NCI-H1417 treated with DMSO at 0.1 percent for 48 hours (cell line): ENCODE results near the gene C16orf90.
"Not testable (repeated sequence)": the region's sequence is repeated elsewhere in the genome, so short reads cannot be mapped to it uniquely, and the experiment has no call there.

Experiments used
- DNase-seq: peaks from one replicate; lab custom pipeline; 2025; lab: John Stamatoyannopoulos, UW

Gene C16orf90

DNA sequence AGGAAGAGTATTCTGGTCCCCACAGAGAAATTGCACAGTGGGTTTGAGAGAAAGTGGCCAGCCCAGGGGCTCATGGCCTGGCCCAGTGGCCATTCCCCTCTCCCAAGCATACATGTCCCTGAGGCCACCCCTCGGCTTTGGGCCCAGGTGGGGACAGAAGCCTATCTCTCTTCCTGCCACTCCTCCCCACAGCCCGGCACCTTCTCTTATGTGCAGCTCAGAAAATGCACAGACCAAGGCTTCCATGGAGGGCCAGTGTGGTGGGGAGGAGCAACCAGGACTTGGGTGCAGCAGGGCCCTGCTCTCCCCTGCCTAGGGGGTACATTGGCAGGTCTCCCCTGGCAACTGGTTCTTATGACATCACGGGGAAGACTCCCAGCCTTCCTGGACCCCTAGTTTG lies at the start of gene C16orf90:
Gene C16orf90 (minus strand): TSS at position 314 of the 400 bp plus-strand sequence. CDS start 68 bp downstream, at position 246.
- DNase-seq, result no peak

DNA sequence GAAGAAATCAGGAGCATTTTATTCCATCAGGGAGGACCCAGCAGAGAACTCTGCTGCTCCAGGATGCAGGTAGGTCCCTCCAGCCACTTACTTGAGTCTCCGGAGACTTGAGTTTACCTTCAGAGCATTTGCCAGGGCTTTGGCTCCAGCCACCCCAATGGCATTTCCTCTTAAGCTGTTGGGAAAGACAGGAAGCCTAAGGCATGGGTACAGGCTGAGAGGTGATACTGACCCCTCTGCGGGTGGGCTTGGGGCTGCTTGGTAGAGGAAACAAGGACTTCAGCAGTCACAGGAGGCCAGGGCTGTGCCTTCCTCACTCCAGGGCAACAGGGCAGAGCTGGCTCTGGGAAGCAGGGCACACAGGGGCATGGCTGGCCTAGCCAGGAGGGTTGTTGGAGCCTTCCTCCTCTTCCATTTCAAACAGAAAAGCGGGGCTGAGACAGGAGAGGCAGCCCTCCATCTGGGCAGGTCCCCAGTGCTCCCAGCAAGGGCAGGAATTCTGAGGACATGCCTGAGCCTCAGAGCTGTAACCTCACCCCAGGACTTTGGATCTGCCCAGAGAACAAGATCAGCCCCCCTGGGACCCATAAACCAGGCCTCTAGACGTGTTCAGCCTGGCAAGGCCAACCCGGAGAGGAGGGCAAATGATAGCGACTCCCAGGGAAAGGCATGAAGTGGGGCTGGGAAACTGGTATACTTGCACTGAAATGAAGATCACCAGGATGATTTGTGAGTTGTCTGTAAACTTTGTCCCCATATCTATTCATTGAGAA lies 47.5 kb upstream of the C16orf90 start:
- no peak for DNase-seq

DNA sequence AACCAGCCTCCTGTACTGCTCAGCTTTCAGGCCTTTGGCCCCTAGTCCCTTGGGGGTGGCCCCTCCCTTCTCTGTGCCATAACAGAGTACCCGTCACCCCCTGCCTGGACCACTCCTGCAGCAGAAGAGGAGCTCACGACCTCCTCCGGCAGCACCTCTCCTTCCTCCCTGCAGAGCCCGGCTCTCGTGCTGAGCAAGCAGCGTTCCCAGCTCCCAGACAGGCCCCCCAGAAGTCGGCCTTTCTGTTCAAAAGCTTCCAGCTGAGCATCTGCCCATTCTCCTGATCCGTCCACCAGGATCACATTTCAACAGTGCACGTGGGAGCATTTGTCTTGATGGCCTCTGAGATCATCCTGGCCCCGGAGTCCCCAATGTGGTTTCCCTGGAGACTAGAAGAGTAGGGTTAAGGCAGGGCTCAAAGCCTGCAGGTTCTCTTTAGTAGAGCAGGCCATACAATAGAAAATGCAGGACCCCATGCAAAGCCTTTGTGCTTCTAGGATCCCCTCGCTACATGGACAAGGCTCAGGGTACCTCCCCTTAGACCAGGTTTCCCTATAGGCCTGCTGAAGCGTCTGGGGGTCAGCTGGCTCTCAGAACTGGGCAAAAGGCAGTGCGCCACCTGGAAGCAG lies 46.4 kb upstream of the C16orf90 start:
- DNase-seq, result no peak

GRCh38 chr16:3538222-3538621 lies 42.9 kb upstream of the C16orf90 start:
- DNase-seq, result no peak

- no peak for DNase-seq
Measured at GRCh38 chr16:3536851-3537250, 41.6 kb upstream of the C16orf90 start.

DNA sequence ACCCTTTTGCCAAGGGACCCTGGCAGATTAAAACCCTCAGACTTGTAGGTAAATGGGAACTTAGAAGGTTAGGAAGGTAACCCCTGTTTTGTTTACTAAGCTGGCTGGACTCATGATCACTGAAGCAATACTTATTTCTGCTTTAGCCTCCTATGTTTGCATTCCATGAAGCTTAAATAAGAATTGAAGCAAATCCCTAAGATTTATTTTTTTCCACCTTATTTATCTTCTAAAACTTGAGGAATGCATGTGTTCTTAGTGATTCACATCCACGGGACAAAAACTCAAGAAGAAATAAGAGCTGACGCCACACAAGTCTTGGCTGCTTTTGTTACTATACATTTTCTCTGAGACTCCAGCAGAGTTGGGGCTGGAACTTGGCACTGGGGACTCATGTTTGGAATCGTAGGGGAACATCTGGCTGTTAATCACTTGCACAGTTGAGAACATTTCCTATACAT lies 41.0 kb upstream of the C16orf90 start:
- no peak for DNase-seq

GRCh38 chr16:3534126-3534525 lies 38.8 kb upstream of the C16orf90 start:
- no peak for DNase-seq

DNA sequence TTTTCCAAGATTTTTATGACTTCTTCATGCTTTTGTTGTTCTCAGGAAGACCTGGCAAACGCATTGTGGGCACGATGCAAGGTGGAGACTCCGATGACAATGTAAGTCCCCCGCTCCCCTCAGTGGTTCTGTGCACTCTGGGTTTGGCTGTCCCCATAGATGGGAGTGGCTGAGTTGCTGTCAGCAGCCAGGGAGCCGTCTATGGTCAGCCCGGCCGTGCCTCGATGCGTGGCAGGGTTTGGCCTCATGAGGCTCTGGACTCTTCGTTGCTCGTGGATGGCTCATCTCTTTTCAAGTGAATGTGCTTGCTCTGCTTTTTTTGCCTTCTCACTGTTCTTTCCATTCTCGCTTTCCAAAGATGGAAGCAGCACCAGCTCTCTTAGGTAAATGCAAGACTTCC lies 37.5 kb upstream of the C16orf90 start:
- no peak for DNase-seq

DNA sequence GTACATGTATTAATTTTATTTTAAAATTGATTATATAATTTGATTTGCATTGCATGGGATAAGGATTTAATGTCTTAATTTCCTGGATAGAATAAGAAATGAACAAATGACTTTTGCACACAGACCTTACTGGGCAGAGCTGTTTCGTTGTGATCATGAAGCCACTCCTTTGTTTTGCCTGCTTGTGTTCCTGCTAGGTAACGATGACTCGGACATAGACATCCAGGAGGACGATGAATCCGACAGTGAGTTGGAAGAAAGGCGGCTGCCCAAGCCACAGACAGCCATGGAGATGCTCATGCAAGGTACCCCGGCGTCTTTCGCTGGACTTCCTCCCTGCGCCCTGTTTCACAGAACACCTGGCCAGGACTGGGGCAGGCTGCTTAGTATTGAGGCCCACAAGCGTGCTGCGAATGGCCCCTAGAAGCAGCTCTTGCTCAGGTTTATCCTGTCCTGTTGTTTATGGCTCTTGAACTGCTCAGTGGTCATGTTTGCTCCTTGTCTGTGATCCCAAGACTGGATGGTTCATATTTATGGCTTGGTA lies 35.2 kb upstream of the C16orf90 start:
- no peak for DNase-seq

- no peak for DNase-seq
Measured at GRCh38 chr16:3529175-3529574, 33.9 kb upstream of the C16orf90 start.

- no peak for DNase-seq
Measured at GRCh38 chr16:3528406-3528805, 33.1 kb upstream of the C16orf90 start.

DNA sequence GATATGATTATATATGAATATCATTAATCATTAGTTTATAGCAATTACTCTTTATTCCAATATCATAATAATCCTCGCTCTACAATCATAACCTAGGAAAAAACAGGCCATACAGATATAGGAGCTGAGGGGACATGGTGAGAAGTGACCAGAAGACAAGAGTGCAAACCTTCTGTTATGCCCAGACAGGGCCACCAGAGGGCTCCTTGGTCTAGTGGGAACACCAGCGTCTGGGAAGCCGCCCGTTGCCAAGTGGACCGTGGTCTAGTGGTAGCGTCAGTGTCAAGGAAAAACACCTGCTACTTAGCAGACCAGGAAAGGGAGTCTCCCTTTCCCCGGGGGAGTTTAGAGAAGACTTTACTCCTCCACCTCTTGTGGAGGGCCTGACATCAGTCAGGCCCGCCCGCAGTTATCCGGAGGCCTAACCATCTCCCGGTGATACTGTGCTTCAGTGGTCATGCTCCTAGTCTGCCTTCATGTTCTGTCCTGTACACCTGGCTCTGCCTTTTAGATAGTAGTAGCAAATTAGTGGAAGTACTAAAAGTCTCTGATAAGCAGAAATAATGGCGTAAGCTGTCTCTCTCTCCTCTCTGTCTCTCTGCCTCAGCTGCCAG lies 32.0 kb upstream of the C16orf90 start:
- not testable (repeated sequence) for DNase-seq

DNA sequence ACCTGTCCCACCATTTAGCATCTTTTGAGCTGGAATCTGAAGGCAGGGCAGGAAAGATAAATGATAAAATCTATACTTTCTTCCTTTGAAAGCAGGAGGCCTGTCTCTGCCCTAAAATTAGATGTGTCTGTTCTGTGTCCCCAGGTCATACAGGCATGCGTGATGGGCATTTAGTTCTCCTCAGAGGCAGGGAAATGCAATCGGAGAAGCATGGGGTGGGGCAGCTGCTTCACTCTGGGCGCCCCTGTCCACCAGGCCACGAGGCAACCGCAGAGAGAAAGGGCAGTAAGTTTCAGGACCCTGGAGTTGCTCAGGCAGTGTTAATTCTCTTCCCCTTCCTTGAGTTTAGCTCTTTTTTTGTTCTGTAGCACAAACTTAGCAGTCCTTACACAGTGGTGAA lies 30.7 kb upstream of the C16orf90 start:
- no peak for DNase-seq

DNA sequence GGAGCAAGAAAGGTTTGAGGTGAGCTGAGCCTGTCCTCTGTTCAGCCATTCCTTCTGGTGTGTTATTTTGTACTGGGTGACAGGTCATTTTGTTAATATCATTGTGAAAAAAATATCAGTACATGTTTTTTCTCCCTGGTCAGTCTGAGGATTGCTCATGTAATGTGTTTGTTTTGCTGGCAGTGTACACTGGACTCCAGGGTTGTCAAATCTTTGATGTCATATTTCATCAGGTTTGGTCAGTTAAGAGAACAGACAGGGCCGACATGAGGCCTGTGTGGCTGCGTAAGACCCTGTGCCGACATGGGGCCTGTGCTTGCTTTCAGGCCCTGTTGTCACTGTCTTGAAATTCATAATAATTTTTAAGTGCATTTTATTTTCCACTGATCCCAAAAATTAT lies 28.0 kb upstream of the C16orf90 start:
- DNase-seq, result no peak

GRCh38 chr16:3520841-3521240 lies 25.6 kb upstream of the C16orf90 start:
- no peak for DNase-seq

DNA sequence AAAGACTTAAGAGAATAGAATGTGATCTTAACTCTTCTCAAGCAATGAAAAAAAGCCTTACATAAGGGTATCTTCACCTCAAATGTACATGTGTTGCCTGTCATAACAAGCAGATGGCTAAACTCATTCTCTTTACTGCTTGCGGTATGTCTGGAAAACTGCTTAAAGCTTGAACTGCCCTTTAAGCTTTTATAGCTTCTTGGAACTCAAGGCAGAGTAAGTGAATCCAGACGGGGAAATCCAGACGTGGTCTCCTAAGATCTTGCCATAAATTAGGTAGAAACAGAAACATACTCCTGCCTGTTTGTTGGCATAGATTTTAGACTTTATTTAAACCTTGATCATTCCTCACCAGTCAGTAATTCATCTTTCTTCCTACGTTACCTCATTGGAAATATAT lies 25.1 kb upstream of the C16orf90 start:
- DNase-seq, result no peak

DNA sequence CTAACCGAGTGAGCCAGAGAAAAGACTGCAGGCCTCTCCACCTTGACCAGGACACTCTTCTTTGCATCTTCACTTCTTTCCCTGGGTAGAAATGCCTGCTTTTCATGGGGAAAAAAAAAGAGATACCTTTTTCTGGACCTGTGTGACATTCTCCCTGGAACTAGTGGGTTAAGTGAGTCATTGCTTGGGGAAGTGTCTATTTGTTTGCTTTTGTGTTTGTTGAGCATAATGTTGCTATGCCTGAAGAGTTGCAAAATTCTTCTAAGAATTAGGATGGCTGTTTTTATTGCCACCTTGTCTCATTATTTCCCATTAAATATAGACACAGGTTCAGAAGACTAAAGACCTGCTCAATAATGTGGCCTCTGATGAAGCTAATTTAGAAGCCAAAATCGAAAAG lies 24.3 kb upstream of the C16orf90 start:
- DNase-seq, result no peak

DNA sequence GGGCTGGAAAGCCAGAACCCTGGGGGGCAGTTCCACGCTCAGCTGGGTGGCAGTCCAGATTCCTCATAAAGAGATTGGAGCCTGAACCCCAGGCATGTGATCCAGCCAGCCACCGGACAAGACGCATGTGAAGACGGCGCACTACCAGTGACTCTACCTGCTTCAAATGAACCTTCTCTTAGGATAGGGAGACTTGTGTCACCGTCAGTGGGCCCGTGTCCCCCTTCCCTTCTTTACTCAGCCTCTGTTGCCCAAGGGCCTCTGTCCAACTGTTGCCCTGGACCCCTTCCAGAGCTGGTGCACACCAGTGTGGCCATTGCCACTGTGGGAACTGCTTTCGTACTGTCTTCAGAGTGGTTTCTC lies 23.7 kb upstream of the C16orf90 start:
- DNase-seq, result no peak

DNA sequence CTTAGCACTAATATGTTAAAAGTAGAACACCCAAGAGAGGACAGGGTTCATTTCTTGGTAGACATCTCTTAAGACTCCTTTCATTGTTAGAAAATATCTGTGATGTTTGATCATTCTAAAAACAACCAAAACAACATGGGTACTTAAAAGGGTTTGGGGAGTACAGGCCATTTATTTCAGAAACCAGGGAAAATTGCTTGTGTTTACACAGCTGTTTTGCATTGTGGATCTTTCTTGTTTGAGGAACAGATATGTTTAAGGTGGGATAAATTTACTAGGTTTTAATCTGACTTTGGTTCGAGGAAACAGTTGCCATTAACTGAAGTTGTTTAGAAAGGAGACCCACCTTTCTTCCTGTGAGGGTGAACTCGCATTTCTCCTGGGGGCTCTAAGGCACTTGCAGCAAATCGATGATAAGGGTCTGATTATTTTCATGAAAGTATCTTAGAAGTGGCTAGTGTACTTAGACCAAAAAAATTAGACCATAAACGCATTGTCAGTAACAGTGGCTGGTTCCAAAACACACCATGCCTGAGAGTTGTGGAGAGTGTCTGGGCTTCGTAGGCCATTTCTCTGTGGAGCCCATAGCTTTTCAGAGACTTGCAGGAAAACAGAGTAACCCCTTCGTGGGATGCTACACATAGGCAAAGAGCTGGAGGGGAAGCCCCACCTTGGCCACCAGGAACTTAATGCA lies 23.1 kb upstream of the C16orf90 start:
- DNase-seq, result no peak

DNA sequence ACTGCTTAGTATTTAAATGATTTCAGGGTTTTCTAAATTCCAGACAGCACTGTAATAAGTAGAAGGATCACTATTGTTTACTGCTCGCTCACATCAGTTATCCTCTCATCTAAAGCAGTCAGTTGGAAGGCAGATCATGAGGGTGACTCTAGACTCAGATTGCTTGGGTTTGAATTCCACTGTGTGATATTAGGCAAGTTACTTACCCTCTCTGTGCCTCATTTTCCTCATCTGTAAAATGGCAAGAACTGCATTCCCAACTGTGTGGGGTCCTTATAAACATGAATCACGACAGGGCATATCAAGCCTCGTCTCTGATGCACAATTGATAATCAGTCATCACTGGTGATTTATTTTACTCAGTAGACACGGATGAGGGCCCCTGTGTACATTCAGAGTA lies 20.6 kb upstream of the C16orf90 start:
- no peak for DNase-seq

- DNase-seq, result no peak
Measured at GRCh38 chr16:3514621-3515020, 19.3 kb upstream of the C16orf90 start.

DNA sequence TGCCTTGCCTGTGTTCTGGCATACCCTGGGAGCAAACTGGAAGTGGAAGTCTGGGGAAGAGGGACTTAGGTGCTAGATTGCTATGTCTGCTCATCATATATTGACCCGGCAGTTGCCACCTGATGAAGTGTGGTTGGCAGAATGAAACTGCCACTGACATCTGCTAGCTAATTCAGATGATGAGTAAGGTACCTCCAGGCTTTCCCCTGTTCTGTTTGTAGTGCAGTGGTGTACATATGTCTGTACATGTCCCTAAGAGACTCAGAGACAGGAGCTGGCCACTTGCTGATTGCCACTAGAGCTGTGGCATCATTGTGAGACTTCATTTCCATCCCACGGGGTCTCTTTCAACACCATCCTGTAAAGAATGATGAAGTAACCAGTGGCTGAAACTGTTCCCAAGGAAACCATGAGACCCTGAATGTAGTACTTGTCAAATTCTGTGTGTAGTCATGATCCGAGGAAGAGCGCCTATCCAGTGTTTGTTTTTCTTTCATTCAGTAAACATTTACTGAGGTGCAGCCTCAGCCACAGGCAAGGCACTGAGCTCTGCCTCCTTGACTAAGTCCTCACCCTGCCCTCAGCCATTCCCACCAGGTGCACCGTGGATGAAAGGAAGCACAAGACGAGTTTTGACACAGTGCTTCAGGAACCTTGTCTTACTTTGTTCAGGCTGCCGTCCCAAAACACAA lies 18.7 kb upstream of the C16orf90 start:
- DNase-seq, result no peak
